Epithelial cell of proximal tubule (primary cell): ENCODE results near the gene PSMB11. TPM values are rescaled to one million over a fixed set of nuclear protein-coding genes. Genes with fewer than 3 reads are reported as not detected.

Source experiments
- DNase-seq: peaks from one replicate; pipeline ENCODE4 v3.0.0-alpha.2; 2011; ENCODE audit warnings: low read depth
- H3K4me3 ChIP-seq: 2 replicates; pipeline ENCODE4 v1.5.1; 2011; ENCODE audit warnings: low read depth, mild to moderate bottlenecking, low read length
- CTCF ChIP-seq: conservative IDR thresholded peaks from 2 replicates; pipeline ENCODE4 v1.5.1; 2012; ENCODE audit warnings: low read depth, mild to moderate bottlenecking, low read length
- total RNA-seq: library from RNA; depleted of rRNA; stranded (reverse); fragments of >200 nt; gene quantifications from 2 replicates; pipeline ENCODE4 v1.2.3, GENCODE V29; 2015

The PSMB11 gene
- total RNA-seq, 1 donor from 2014 or later, result not detected

GRCh38 chr14:23044840-23045239, 2.8 kb downstream of the PSMB11 start:
- no peak overlapping the region for H3K4me3 ChIP-seq
- no peak for DNase-seq
- TF ChIP-seq CTCF, result no peak

- H3K4me3 ChIP-seq, result no peak overlapping the region
- DNase-seq, result no peak
- no peak for TF ChIP-seq CTCF
These were observed 3.7 kb downstream of the PSMB11 start for GRCh38 chr14:23045419-23046357.

GRCh38 chr14:23047034-23047634, 5.1 kb downstream of the PSMB11 start:
- no peak overlapping the region for H3K4me3 ChIP-seq
- DNase-seq, result no peak
- TF ChIP-seq CTCF, result no peak

GRCh38 chr14:23047751-23048693, 6.0 kb downstream of the PSMB11 start:
- no peak for DNase-seq
- no peak for TF ChIP-seq CTCF
- no peak overlapping the region for H3K4me3 ChIP-seq

- no peak for DNase-seq
- no peak for TF ChIP-seq CTCF
- no peak overlapping the region for H3K4me3 ChIP-seq
These were observed 7.0 kb downstream of the PSMB11 start for GRCh38 chr14:23049011-23049410.

GRCh38 chr14:23051141-23052057, 9.4 kb downstream of the PSMB11 start:
- H3K4me3 ChIP-seq, result no peak overlapping the region
- DNase-seq, result no peak
- TF ChIP-seq CTCF, result no peak
